Suprapubic skin (tissue), 4 donors: ENCODE data around the gene PTS. TPM values are rescaled to one million over a fixed set of nuclear protein-coding genes. Genes with fewer than 3 reads are reported as not detected.

Experiments
- DNase-seq, 2 donors: peaks; one replicate each; pipeline ENCODE4 v3.0.0-alpha.2; 2019; ENCODE audit warnings: low spot score in 2 of 2
- H3K27ac ChIP-seq: fragments of 200-600 bp; sonication (generic); one replicate; pipeline ENCODE4 v1.5.1; 2019
- H3K27me3 ChIP-seq: fragments of 200-600 bp; sonication (generic); one replicate; pipeline ENCODE4 v1.5.1; 2019
- H3K36me3 ChIP-seq: fragments of 200-600 bp; sonication (generic); one replicate; pipeline ENCODE4 v1.5.1; 2019
- H3K4me1 ChIP-seq: fragments of 200-600 bp; sonication (generic); one replicate; pipeline ENCODE4 v1.5.1; 2019
- H3K4me3 ChIP-seq: fragments of 200-600 bp; sonication (generic); one replicate; pipeline ENCODE4 v1.5.1; 2019; ENCODE audit warnings: mild to moderate bottlenecking
- H3K9me3 ChIP-seq: fragments of 200-600 bp; sonication (generic); one replicate; pipeline ENCODE4 v1.5.1; 2019
- CTCF ChIP-seq, 2 donors: fragments of 200-600 bp in 1 of 2; fragments of 450-650 bp in 1 of 2; sonication (generic) in 1 of 2; IDR thresholded peaks; one replicate each; pipeline ENCODE4 v1.5.1; 2016 to 2019; ENCODE audit warnings: antibody characterized with exemption in 2 of 2, mild to moderate bottlenecking in 1 of 2, moderate library complexity in 1 of 2
- EP300 ChIP-seq: sonication (generic); formaldehyde crosslinking; IDR thresholded peaks from one replicate; pipeline ENCODE4 v1.6.1; 2017; ENCODE audit warnings: antibody characterized with exemption
- POLR2A ChIP-seq, 2 donors: fragments of 450-650 bp; IDR thresholded peaks; one replicate each; pipeline ENCODE4 v1.6.1; 2017; ENCODE audit warnings: antibody characterized with exemption in 2 of 2, mild to moderate bottlenecking in 2 of 2, moderate library complexity in 2 of 2
- POLR2AphosphoS5 ChIP-seq, 3 donors: sonication (generic); formaldehyde crosslinking; IDR thresholded peaks; one replicate each; pipeline ENCODE4 v1.6.1; 2017; ENCODE audit warnings: antibody characterized with exemption in 3 of 3
- WGBS: methylation state at CpG from one replicate; pipeline ENCODE4 v1.1.5; 2018; 5-methylcytosine and 5-hydroxymethylcytosine counted together
- total RNA-seq, 4 donors: library from RNA; depleted of rRNA; stranded (reverse); fragments of >200 nt; gene quantifications; one replicate each; pipeline ENCODE4 v1.1.0, GENCODE V29; 2016

The PTS gene
- total RNA-seq, 4 donors from 2014 or later: 22.1 to 39.2 (median 32.5) TPM

GRCh38 chr11:112200252-112200651, 26.0 kb upstream of the PTS start:
- no peaks in the 10 kb centered on the region for H3K36me3 ChIP-seq
- H3K9me3 ChIP-seq: no peaks in the 10 kb centered on the region
- 24% methylated on average over 2 of the region's 2 CpGs for WGBS
- peaks cover 6% of the 10 kb centered on the region for H3K4me1 ChIP-seq
- no peak overlapping the region for H3K27ac ChIP-seq
- DNase-seq: no peak
- no peaks in the 10 kb centered on the region for H3K27me3 ChIP-seq
- no peak for TF ChIP-seq POLR2A (IDR thresholded peaks at IDR 0.05)
- no peak for TF ChIP-seq EP300
- TF ChIP-seq POLR2AphosphoS5 (IDR thresholded peaks at IDR 0.05): no peak
- TF ChIP-seq CTCF (IDR thresholded peaks at IDR 0.05): no peak
- H3K4me3 ChIP-seq: no peak overlapping the region

GRCh38 chr11:112206071-112206470, 20.2 kb upstream of the PTS start:
- Histone ChIP-seq H3K4me1 (no peaks in the 10 kb centered on the region), H3K4me3 (no peak overlapping the region), H3K9me3 (no peaks in the 10 kb centered on the region), H3K27me3 (no peaks in the 10 kb centered on the region), H3K36me3 (peaks cover 3% of the 10 kb centered on the region), H3K27ac (no peak overlapping the region)
- TF ChIP-seq CTCF (IDR thresholded peaks at IDR 0.05) (no peak), POLR2AphosphoS5 (IDR thresholded peaks at IDR 0.05) (no peak), POLR2A (IDR thresholded peaks at IDR 0.05) (no peak), EP300 (no peak)
- DNase-seq: no peak
- 97% methylated on average over 23 of the region's 23 CpGs for WGBS

- peaks cover 3% of the 10 kb centered on the region for H3K36me3 ChIP-seq
- H3K4me1 ChIP-seq: no peaks in the 10 kb centered on the region
- no peak for DNase-seq
- TF ChIP-seq CTCF (IDR thresholded peaks at IDR 0.05) (no peak), EP300 (no peak)
- no peaks in the 10 kb centered on the region for H3K27me3 ChIP-seq
- no peaks in the 10 kb centered on the region for H3K9me3 ChIP-seq
- no peak overlapping the region for H3K4me3 ChIP-seq
- H3K27ac ChIP-seq: no peak overlapping the region
- WGBS: 87% methylated on average over 1 of the region's 1 CpG
Observed at GRCh38 chr11:112210890-112211289, 15.3 kb upstream of the PTS start.

GRCh38 chr11:112211536-112211935, 14.7 kb upstream of the PTS start:
- H3K4me3 ChIP-seq: no peak overlapping the region
- H3K9me3 ChIP-seq: no peaks in the 10 kb centered on the region
- H3K36me3 ChIP-seq: no peaks in the 10 kb centered on the region
- no peak overlapping the region for H3K27ac ChIP-seq
- H3K4me1 ChIP-seq: no peaks in the 10 kb centered on the region
- TF ChIP-seq POLR2A (IDR thresholded peaks at IDR 0.05) (no peak), CTCF (IDR thresholded peaks at IDR 0.05) (no peak), POLR2AphosphoS5 (IDR thresholded peaks at IDR 0.05) (no peak), EP300 (no peak)
- H3K27me3 ChIP-seq: no peaks in the 10 kb centered on the region
- 51% methylated on average over 2 of the region's 2 CpGs for WGBS
- DNase-seq: no peak

- no peaks in the 10 kb centered on the region for H3K36me3 ChIP-seq
- no peaks in the 10 kb centered on the region for H3K4me1 ChIP-seq
- no peak for DNase-seq
- H3K27ac ChIP-seq: no peak overlapping the region
- WGBS: 65% methylated on average over 3 of the region's 3 CpGs
- H3K9me3 ChIP-seq: no peaks in the 10 kb centered on the region
- no peak overlapping the region for H3K4me3 ChIP-seq
- no peak for TF ChIP-seq POLR2A (IDR thresholded peaks at IDR 0.05)
- TF ChIP-seq CTCF (IDR thresholded peaks at IDR 0.05): no peak
- no peak for TF ChIP-seq POLR2AphosphoS5 (IDR thresholded peaks at IDR 0.05)
- TF ChIP-seq EP300: no peak
- no peaks in the 10 kb centered on the region for H3K27me3 ChIP-seq
Observed at GRCh38 chr11:112212290-112212689, 13.9 kb upstream of the PTS start.
